WTC11 (cell line): ENCODE results near the gene STK32A. TPM values are rescaled to one million over a fixed set of nuclear protein-coding genes. Genes with fewer than 3 reads are reported as not detected.

ENCODE experiments used
- ATAC-seq: fragments of 200-7000 bp; cut with Tn5 transposase; 2 replicates; pipeline ENCODE4 v1.10.0; 2021; ENCODE audit warnings: mild to moderate bottlenecking, moderate library complexity
- CTCF ChIA-PET: fragments of 300-600 bp; sonication (Branson Sonifier 250); formaldehyde crosslinking; loops from one replicate; lab custom pipeline; 2021; ENCODE audit warnings: antibody characterized with exemption; lab: Charles Lee
- POLR2A ChIA-PET: fragments of 350-600 bp; sonication (Branson Sonifier 250); formaldehyde crosslinking; loops from one replicate; lab custom pipeline; 2021; ENCODE audit warnings: antibody characterized with exemption; lab: Charles Lee
- DNase-seq: peaks from one replicate; pipeline ENCODE4 v3.0.0; 2021; ENCODE audit warnings: low spot score
- H3K27ac Mint-ChIP-seq: 2 replicates; pipeline ENCODE4 v1.8.0; 2021; ENCODE audit warnings: mixed read lengths
- H3K27me3 Mint-ChIP-seq: 2 replicates; pipeline ENCODE4 v1.8.0; 2021; ENCODE audit warnings: low read depth, mild to moderate bottlenecking, moderate library complexity, mixed read lengths
- H3K36me3 Mint-ChIP-seq: 2 replicates; pipeline ENCODE4 v1.8.0; 2021; ENCODE audit warnings: mixed read lengths
- H3K4me1 Mint-ChIP-seq: 2 replicates; pipeline ENCODE4 v1.8.0; 2022; ENCODE audit warnings: mixed read lengths
- H3K4me3 Mint-ChIP-seq: 2 replicates; pipeline ENCODE4 v1.8.0; 2021; ENCODE audit warnings: mild to moderate bottlenecking, moderate library complexity, mixed read lengths
- H3K9me3 Mint-ChIP-seq: 2 replicates; pipeline ENCODE4 v1.8.0; 2021; ENCODE audit warnings: mixed read lengths
- CREM ChIP-seq: sonication (generic); formaldehyde crosslinking; IDR thresholded peaks from 2 replicates; pipeline ENCODE4 v1.8.1; 2022; ENCODE audit warnings: mild to moderate bottlenecking, missing genetic modification reagents, moderate library complexity
- EMX1 ChIP-seq: fragments of 250-450 bp; sonication (Bioruptor Pico); IDR thresholded peaks from 2 replicates; pipeline ENCODE4 v1.8.0; 2021; ENCODE audit warnings: mild to moderate bottlenecking
- GRHL2 ChIP-seq: fragments of 250-450 bp; sonication (Bioruptor Pico); IDR thresholded peaks from 2 replicates; pipeline ENCODE4 v1.8.0; 2022; ENCODE audit warnings: mild to moderate bottlenecking, moderate library complexity; ENCODE audit not compliant: insufficient replicate concordance, severe bottlenecking
- NFATC4 ChIP-seq: fragments of 250-450 bp; sonication (Bioruptor Pico); IDR thresholded peaks from 2 replicates; pipeline ENCODE4 v1.9.0; 2021; ENCODE audit warnings: mild to moderate bottlenecking
- NR3C1 ChIP-seq: sonication (generic); formaldehyde crosslinking; conservative IDR thresholded peaks from 2 replicates; pipeline ENCODE4 v1.8.1; 2023; ENCODE audit warnings: low read depth, mild to moderate bottlenecking, missing genetic modification reagents
- PREB ChIP-seq: sonication (generic); formaldehyde crosslinking; IDR thresholded peaks from 2 replicates; pipeline ENCODE4 v1.8.1; 2022; ENCODE audit warnings: mild to moderate bottlenecking, missing genetic modification reagents, moderate library complexity, borderline replicate concordance
- PRRX2 ChIP-seq: fragments of 250-450 bp; sonication (Bioruptor Pico); IDR thresholded peaks from 2 replicates; pipeline ENCODE4 v1.8.0; 2021; ENCODE audit warnings: mild to moderate bottlenecking
- TCF7 ChIP-seq: sonication (generic); formaldehyde crosslinking; IDR thresholded peaks from 2 replicates; pipeline ENCODE4 v1.8.0; 2022; ENCODE audit warnings: mild to moderate bottlenecking, low read depth, missing genetic modification reagents, moderate library complexity
- TEAD4 ChIP-seq: sonication (generic); formaldehyde crosslinking; IDR thresholded peaks from 2 replicates; pipeline ENCODE4 v1.8.0; 2022; ENCODE audit warnings: mild to moderate bottlenecking, missing genetic modification reagents
- TP53 ChIP-seq: sonication (generic); formaldehyde crosslinking; IDR thresholded peaks from 2 replicates; pipeline ENCODE4 v1.8.1; 2023; ENCODE audit warnings: mild to moderate bottlenecking, missing genetic modification reagents
- ZNF219 ChIP-seq: sonication (generic); formaldehyde crosslinking; IDR thresholded peaks from 2 replicates; pipeline ENCODE4 v1.8.0; 2023; ENCODE audit warnings: missing genetic modification reagents, mild to moderate bottlenecking, borderline replicate concordance
- ZNF263 ChIP-seq: sonication (generic); formaldehyde crosslinking; IDR thresholded peaks from 2 replicates; pipeline ENCODE4 v1.8.1; 2022; ENCODE audit warnings: low read depth, mild to moderate bottlenecking, moderate library complexity, missing genetic modification reagents
- ZNF532 ChIP-seq: fragments of 250-450 bp; sonication (Bioruptor Pico); IDR thresholded peaks from 2 replicates; pipeline ENCODE4 v1.9.0; 2021; ENCODE audit warnings: mild to moderate bottlenecking, borderline replicate concordance
- total RNA-seq: library from RNA; stranded (reverse); gene quantifications from 3 replicates; pipeline ENCODE4 v1.2.3, GENCODE V29; 2021
- TF ChIP-seq, protein P1 (sequence below): sonication (generic); formaldehyde crosslinking; IDR thresholded peaks from 2 replicates; pipeline ENCODE4 v1.8.0; 2022; ENCODE audit warnings: mild to moderate bottlenecking, missing genetic modification reagents
- TF ChIP-seq, protein P2 (sequence below): sonication (generic); formaldehyde crosslinking; IDR thresholded peaks from 2 replicates; pipeline ENCODE4 v1.8.0; 2023; ENCODE audit warnings: mild to moderate bottlenecking, missing genetic modification reagents
- TF ChIP-seq, protein P3 (sequence below): sonication (generic); formaldehyde crosslinking; IDR thresholded peaks from 2 replicates; pipeline ENCODE4 v1.8.1; 2022; ENCODE audit warnings: low read depth, missing genetic modification reagents, borderline replicate concordance

Gene STK32A
- total RNA-seq, 1 experiment from 2014 or later: 1.7 TPM

- no peak for ATAC-seq
- Mint-ChIP-seq H3K36me3 (no peaks in the 10 kb centered on the region), H3K27ac (no peak overlapping the region), H3K4me1 (peaks cover 2% of the 10 kb centered on the region; the same call in 1 of the 2 replicates), H3K9me3 (0 out of 2 replicates have a peak, but pooled peaks cover under 1% of the 10 kb centered on the region), H3K27me3 (no peaks in the 10 kb centered on the region), H3K4me3 (no peak overlapping the region)
- CTCF ChIA-PET: interaction anchor here (0.9 to 1.3 kb wide), 2 partner anchors 219 to 826 kb away, joined by 3 to 4 read pairs; no protein-coding TSS in a partner anchor
- TF ChIP-seq, protein P1, sequence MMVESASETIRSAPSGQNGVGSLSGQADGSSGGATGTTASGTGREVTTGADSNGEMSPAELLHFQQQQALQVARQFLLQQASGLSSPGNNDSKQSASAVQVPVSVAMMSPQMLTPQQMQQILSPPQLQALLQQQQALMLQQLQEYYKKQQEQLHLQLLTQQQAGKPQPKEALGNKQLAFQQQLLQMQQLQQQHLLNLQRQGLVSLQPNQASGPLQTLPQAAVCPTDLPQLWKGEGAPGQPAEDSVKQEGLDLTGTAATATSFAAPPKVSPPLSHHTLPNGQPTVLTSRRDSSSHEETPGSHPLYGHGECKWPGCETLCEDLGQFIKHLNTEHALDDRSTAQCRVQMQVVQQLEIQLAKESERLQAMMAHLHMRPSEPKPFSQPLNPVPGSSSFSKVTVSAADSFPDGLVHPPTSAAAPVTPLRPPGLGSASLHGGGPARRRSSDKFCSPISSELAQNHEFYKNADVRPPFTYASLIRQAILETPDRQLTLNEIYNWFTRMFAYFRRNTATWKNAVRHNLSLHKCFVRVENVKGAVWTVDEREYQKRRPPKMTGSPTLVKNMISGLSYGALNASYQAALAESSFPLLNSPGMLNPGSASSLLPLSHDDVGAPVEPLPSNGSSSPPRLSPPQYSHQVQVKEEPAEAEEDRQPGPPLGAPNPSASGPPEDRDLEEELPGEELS: no peak
- no peak for TF ChIP-seq ZNF532 (CRISPR knock-in tag)
- TF ChIP-seq NFATC4 (CRISPR knock-in tag): no peak
- no peak for TF ChIP-seq ZNF219 (CRISPR knock-in tag)
- TF ChIP-seq GRHL2: no peak
- TF ChIP-seq NR3C1 (CRISPR knock-in tag): no peak
- TF ChIP-seq CREM (CRISPR knock-in tag): no peak
- no peak for DNase-seq
- POLR2A ChIA-PET: no interaction called here
These were observed 124.3 kb downstream of the STK32A start for GRCh38 chr5:147359101-147359500.

DNA sequence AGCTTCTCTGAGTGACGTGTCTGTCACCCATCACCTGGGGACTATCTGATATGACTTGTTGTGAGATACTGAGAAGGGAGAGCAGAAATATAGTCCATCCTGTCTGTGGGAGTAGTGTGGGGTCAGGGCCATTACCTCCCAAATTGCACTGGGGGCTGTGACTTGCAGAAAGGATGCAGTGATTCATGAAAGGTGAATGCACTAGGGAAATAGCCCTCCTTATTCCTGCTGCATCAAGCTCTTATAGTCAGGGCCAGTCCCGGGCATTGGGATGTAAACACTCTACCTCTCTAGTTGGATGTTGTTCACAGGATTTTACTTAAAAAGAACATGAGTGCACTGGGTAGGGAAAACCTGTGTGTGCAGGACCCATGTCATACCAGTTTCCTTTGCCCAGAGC is 124.8 kb downstream of the STK32A start:
- ChIA-PET CTCF (interaction anchor here (0.9 to 1.3 kb wide), 2 partner anchors 219 to 826 kb away, joined by 3 to 4 read pairs; no protein-coding TSS in a partner anchor), POLR2A (no interaction called here)
- Mint-ChIP-seq H3K4me1 (peaks cover 2% of the 10 kb centered on the region; the same call in 1 of the 2 replicates), H3K27me3 (no peaks in the 10 kb centered on the region), H3K36me3 (no peaks in the 10 kb centered on the region), H3K9me3 (0 out of 2 replicates have a peak, but pooled peaks cover 4% of the 10 kb centered on the region), H3K4me3 (no peak overlapping the region), H3K27ac (no peak overlapping the region)
- ATAC-seq (no peak), DNase-seq (no peak)
- TF ChIP-seq PRRX2 (CRISPR knock-in tag) (no peak), TCF7 (CRISPR knock-in tag) (no peak), PREB (CRISPR knock-in tag) (no peak)
- TF ChIP-seq, protein P2, sequence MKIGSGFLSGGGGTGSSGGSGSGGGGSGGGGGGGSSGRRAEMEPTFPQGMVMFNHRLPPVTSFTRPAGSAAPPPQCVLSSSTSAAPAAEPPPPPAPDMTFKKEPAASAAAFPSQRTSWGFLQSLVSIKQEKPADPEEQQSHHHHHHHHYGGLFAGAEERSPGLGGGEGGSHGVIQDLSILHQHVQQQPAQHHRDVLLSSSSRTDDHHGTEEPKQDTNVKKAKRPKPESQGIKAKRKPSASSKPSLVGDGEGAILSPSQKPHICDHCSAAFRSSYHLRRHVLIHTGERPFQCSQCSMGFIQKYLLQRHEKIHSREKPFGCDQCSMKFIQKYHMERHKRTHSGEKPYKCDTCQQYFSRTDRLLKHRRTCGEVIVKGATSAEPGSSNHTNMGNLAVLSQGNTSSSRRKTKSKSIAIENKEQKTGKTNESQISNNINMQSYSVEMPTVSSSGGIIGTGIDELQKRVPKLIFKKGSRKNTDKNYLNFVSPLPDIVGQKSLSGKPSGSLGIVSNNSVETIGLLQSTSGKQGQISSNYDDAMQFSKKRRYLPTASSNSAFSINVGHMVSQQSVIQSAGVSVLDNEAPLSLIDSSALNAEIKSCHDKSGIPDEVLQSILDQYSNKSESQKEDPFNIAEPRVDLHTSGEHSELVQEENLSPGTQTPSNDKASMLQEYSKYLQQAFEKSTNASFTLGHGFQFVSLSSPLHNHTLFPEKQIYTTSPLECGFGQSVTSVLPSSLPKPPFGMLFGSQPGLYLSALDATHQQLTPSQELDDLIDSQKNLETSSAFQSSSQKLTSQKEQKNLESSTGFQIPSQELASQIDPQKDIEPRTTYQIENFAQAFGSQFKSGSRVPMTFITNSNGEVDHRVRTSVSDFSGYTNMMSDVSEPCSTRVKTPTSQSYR (CRISPR knock-in tag): no peak

DNA sequence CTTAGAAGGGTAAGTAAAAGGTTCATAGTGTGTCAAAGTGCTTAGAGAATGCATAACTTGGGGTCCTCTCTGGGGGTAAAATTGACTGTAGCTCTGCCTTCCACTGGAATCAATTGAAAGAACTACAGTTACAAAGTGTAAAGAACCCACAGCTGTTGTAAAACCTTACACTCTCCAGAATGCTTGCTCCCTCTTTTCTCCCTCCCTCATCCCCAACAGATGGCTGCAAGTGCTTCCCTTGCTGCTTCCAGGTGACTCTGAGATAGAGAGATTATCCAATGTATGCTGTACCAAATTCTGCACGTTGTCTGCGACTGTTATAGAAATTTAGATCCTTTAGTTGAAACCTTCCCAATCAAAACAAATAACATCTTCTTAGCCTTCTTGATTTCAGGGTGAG is 126.0 kb downstream of the STK32A start:
- CTCF ChIA-PET: interaction anchor here (0.7 to 1.6 kb wide), 2 partner anchors 8 to 137 kb away, joined by 4 to 6 read pairs; no protein-coding TSS in a partner anchor
- no peak overlapping the region for H3K27ac Mint-ChIP-seq

More for the DNA sequence above, 126.0 kb downstream of the STK32A start:
- no peak overlapping the region for H3K4me3 Mint-ChIP-seq
- ATAC-seq (no peak), DNase-seq (no peak)
- H3K27me3 Mint-ChIP-seq: no peaks in the 10 kb centered on the region
- POLR2A ChIA-PET: no interaction called here
- H3K36me3 Mint-ChIP-seq: no peaks in the 10 kb centered on the region
- H3K9me3 Mint-ChIP-seq: 0 out of 2 replicates have a peak, but pooled peaks cover 4% of the 10 kb centered on the region
- peaks cover 2% of the 10 kb centered on the region; the same call in 1 of the 2 replicates for H3K4me1 Mint-ChIP-seq
- TF ChIP-seq EMX1 (CRISPR knock-in tag): no peak
- TF ChIP-seq, protein P3, sequence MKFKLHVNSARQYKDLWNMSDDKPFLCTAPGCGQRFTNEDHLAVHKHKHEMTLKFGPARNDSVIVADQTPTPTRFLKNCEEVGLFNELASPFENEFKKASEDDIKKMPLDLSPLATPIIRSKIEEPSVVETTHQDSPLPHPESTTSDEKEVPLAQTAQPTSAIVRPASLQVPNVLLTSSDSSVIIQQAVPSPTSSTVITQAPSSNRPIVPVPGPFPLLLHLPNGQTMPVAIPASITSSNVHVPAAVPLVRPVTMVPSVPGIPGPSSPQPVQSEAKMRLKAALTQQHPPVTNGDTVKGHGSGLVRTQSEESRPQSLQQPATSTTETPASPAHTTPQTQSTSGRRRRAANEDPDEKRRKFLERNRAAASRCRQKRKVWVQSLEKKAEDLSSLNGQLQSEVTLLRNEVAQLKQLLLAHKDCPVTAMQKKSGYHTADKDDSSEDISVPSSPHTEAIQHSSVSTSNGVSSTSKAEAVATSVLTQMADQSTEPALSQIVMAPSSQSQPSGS (CRISPR knock-in tag): no peak
- TF ChIP-seq TEAD4 (CRISPR knock-in tag): no peak
- no peak for TF ChIP-seq ZNF263 (CRISPR knock-in tag)
- TF ChIP-seq TP53 (CRISPR knock-in tag): no peak
